UCSD-AML1 (cell line): ENCODE data around the gene PIP5K1A.

ENCODE experiments used
- DNase-seq: peaks from one replicate; lab custom pipeline; 2025; ENCODE audit not compliant: unreplicated experiment; lab: John Stamatoyannopoulos, UW

The PIP5K1A gene

GRCh38 chr1:151288502-151288901 lies 90.2 kb downstream of the PIP5K1A start:
- no peak for DNase-seq

GRCh38 chr1:151289080-151289935 lies 91.0 kb downstream of the PIP5K1A start:
- no peak for DNase-seq

- no peak for DNase-seq
These were observed 91.8 kb downstream of the PIP5K1A start for GRCh38 chr1:151289991-151290708.

- no peak for DNase-seq
These were observed 92.5 kb downstream of the PIP5K1A start for GRCh38 chr1:151290709-151291303.

- no peak for DNase-seq
These were observed 94.1 kb downstream of the PIP5K1A start for GRCh38 chr1:151292207-151293030.

- DNase-seq, result no peak
These were observed 94.7 kb downstream of the PIP5K1A start for GRCh38 chr1:151293093-151293492.

GRCh38 chr1:151294742-151295462 lies 96.5 kb downstream of the PIP5K1A start:
- no peak for DNase-seq
